ENCODE data around the gene EDEM3. TPM values are rescaled to one million over a fixed set of nuclear protein-coding genes. Genes with fewer than 3 reads are reported as not detected.

EDEM3 gene
- total RNA-seq, 1 donor from 2014 or later = 36.8 TPM

- Mint-ChIP-seq H3K9me3 (ENCODE audit: unreplicated experiment) (peaks cover 23% of the 10 kb centered on the region), H3K4me3 (ENCODE audit: unreplicated experiment) (no peak overlapping the region)
These were observed 27.3 kb upstream of the EDEM3 start for GRCh38 chr1:184781941-184782340.

GRCh38 chr1:184775885-184776284 is 21.2 kb upstream of the EDEM3 start:
- H3K4me3 Mint-ChIP-seq (ENCODE audit: unreplicated experiment) = no peak overlapping the region
- no peaks in the 10 kb centered on the region for H3K4me1 Mint-ChIP-seq (ENCODE audit: unreplicated experiment)
- DNase-seq (ENCODE audit: extremely low spot score, unreplicated experiment) = no peak
- no peaks in the 10 kb centered on the region for H3K9me3 Mint-ChIP-seq (ENCODE audit: unreplicated experiment)
- no peak for TF ChIP-seq CTCF (IDR thresholded peaks at IDR 0.05)
- H3K27me3 Mint-ChIP-seq (ENCODE audit: unreplicated experiment) = peaks cover 22% of the 10 kb centered on the region
- H3K27ac Mint-ChIP-seq (ENCODE audit: unreplicated experiment) = no peak overlapping the region
- no peaks in the 10 kb centered on the region for H3K36me3 Mint-ChIP-seq (ENCODE audit: unreplicated experiment)

More at GRCh38 chr1:184781941-184782340, 27.3 kb upstream of the EDEM3 start:
- H3K27ac Mint-ChIP-seq (ENCODE audit: unreplicated experiment) = no peak overlapping the region
- peaks cover 6% of the 10 kb centered on the region for H3K27me3 Mint-ChIP-seq (ENCODE audit: unreplicated experiment)
- DNase-seq (ENCODE audit: extremely low spot score, unreplicated experiment) = no peak
- peaks cover 3% of the 10 kb centered on the region for H3K36me3 Mint-ChIP-seq (ENCODE audit: unreplicated experiment)
- H3K4me1 Mint-ChIP-seq (ENCODE audit: unreplicated experiment) = no peaks in the 10 kb centered on the region
- TF ChIP-seq CTCF (IDR thresholded peaks at IDR 0.05) = no peak

DNA sequence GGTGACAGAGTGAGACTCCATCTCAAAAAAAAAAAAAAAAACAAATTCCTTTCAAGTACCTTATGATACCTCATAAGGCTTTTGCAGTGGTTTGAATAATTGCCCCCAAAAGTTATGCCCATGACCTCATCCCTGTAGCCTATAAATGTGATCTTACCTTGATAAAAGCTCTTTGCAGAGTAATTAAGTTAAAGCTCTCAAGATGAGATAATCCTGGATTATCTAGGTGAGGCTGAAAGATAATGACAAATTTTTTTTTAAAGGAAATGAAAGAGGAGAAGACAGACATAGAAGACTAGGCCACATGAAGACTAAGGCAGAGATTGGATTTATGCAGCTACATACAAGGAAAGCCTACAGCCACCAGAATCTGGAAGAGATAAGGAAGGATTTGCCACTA is 20.7 kb upstream of the EDEM3 start:
- Mint-ChIP-seq H3K27ac (ENCODE audit: unreplicated experiment) (no peak overlapping the region), H3K9me3 (ENCODE audit: unreplicated experiment) (no peaks in the 10 kb centered on the region), H3K36me3 (ENCODE audit: unreplicated experiment) (no peaks in the 10 kb centered on the region), H3K4me3 (ENCODE audit: unreplicated experiment) (no peak overlapping the region), H3K4me1 (ENCODE audit: unreplicated experiment) (no peaks in the 10 kb centered on the region), H3K27me3 (ENCODE audit: unreplicated experiment) (peaks cover 27% of the 10 kb centered on the region)
- TF ChIP-seq CTCF (IDR thresholded peaks at IDR 0.05) = no peak
- no peak for DNase-seq (ENCODE audit: extremely low spot score, unreplicated experiment)

DNA sequence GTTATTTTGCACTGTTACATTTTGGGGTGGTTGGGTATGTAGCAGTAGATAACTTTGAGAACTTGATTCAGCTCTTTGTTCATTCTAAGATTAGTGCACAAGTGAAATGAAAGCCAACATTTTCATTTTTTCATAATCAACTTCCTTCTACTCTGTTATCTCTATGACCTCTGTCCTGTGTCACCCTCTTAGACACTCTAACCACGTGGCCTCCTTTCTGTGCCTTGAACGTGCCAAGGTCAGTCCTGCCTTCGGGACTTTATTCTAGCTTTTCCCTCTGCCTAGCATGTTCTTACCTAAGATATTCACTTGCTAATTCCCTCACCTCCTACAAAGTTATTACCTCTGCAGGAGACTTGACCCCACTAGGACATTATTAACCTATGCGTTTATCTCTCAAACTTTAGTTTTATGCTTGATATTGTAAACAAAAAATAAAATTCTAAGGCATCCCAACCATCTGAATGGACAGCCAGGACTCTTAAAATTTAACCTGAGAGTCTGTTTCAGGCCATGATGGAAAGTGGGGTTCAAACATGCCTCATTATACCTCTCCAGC is 19.2 kb upstream of the EDEM3 start:
- no peaks in the 10 kb centered on the region for H3K9me3 Mint-ChIP-seq (ENCODE audit: unreplicated experiment)
- no peak overlapping the region for H3K27ac Mint-ChIP-seq (ENCODE audit: unreplicated experiment)
- no peak for DNase-seq (ENCODE audit: extremely low spot score, unreplicated experiment)
- no peaks in the 10 kb centered on the region for H3K36me3 Mint-ChIP-seq (ENCODE audit: unreplicated experiment)
- peaks cover 34% of the 10 kb centered on the region for H3K27me3 Mint-ChIP-seq (ENCODE audit: unreplicated experiment)
- no peak overlapping the region for H3K4me3 Mint-ChIP-seq (ENCODE audit: unreplicated experiment)
- no peaks in the 10 kb centered on the region for H3K4me1 Mint-ChIP-seq (ENCODE audit: unreplicated experiment)
- TF ChIP-seq CTCF (IDR thresholded peaks at IDR 0.05) = no peak

GRCh38 chr1:184771190-184771691 is 16.6 kb upstream of the EDEM3 start:
- TF ChIP-seq CTCF (IDR thresholded peaks at IDR 0.05) = no peak
- Mint-ChIP-seq H3K4me3 (ENCODE audit: unreplicated experiment) (no peak overlapping the region), H3K27me3 (ENCODE audit: unreplicated experiment) (peaks cover 46% of the 10 kb centered on the region), H3K27ac (ENCODE audit: unreplicated experiment) (no peak overlapping the region), H3K36me3 (ENCODE audit: unreplicated experiment) (no peaks in the 10 kb centered on the region), H3K9me3 (ENCODE audit: unreplicated experiment) (no peaks in the 10 kb centered on the region), H3K4me1 (ENCODE audit: unreplicated experiment) (no peaks in the 10 kb centered on the region)
- DNase-seq (ENCODE audit: extremely low spot score, unreplicated experiment) = no peak
